NT2/D1 (cell line): ENCODE measurements around the gene INPP4A.

Source experiments
- SUZ12 ChIP-seq: IDR thresholded peaks from 2 replicates; pipeline ENCODE4 v1.6.1; 2011; ENCODE audit not compliant: insufficient read length, insufficient read depth; ENCODE audit errors: extremely low read depth
- YY1 ChIP-seq: IDR thresholded peaks from 2 replicates; pipeline ENCODE4 v1.6.1; 2011; ENCODE audit not compliant: insufficient read length, insufficient read depth

- TF ChIP-seq YY1 (no peak), SUZ12 (no peak)
Observed at GRCh38 chr2:98457045-98457696, 12.5 kb downstream of the INPP4A start.
